ENCODE results near the gene BORCS8. TPM values are rescaled to one million over a fixed set of nuclear protein-coding genes. Genes with fewer than 3 reads are reported as not detected.
"Not testable (repeated sequence)": the region's sequence is repeated elsewhere in the genome, so short reads cannot be mapped to it uniquely, and the experiment has no call there.

Gene BORCS8
- total and polyA plus RNA-seq, 2 of the 13 experiments (the other 11 are each of a cell fraction or from before 2014, with no cell fraction given), result 9.6 to 13.3 TPM

DNA sequence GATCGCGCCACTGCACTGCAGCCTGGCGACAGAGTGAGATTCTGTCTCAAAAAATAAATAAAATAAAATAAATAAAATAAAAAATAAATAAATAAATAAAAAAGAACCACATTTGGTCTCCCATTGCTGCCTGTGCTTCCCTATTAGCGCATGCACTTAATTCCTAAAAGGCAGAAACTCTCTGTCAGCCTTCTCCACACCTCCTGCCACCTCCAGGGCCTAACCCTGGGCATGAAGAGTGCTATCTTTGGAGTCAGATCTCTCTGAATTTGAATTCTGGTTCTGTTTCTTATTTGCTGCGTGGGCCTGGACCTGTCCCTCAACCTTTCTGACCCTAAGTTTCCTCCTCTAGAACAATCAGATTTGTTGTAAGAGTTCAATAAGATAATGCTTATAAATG, 31.1 kb upstream of the BORCS8 start (continued):
- TF ChIP-seq, protein P1, sequence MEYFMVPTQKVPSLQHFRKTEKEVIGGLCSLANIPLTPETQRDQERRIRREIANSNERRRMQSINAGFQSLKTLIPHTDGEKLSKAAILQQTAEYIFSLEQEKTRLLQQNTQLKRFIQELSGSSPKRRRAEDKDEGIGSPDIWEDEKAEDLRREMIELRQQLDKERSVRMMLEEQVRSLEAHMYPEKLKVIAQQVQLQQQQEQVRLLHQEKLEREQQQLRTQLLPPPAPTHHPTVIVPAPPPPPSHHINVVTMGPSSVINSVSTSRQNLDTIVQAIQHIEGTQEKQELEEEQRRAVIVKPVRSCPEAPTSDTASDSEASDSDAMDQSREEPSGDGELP (IDR thresholded peaks at IDR 0.05; ENCODE audit: borderline replicate concordance, low read depth), result no peak
- no peak for TF ChIP-seq NFYB (CRISPR knock-in tag; IDR thresholded peaks at IDR 0.05)
- no peak for TF ChIP-seq ZNF790 (CRISPR knock-in tag; IDR thresholded peaks at IDR 0.05; ENCODE audit: borderline replicate concordance)

GRCh38 chr19:19221000-19221399, 29.0 kb upstream of the BORCS8 start:
- 0 out of 2 replicates have a peak, but pooled peaks have one; percentile 35 for TF ChIP-seq ZNF121 (CRISPR knock-in tag; IDR thresholded peaks at IDR 0.05)
- H3K9me3 ChIP-seq (ENCODE audit: low read length); intact Hi-C loops (cut with micrococcal nuclease; ENCODE audit: unreplicated experiment); H2AFZ ChIP-seq (ENCODE audit: low read length); FAIRE-seq; BruUV-seq (replicated peaks); in situ Hi-C loops (cut with HindIII; ENCODE audit: extremely low pct_ligation_motif_present, low pct_unique_long_range_greater_than_20kb); H3K4me3 ChIP-seq (replicated peaks in 1 of 3; ENCODE audit: insufficient read depth in 1 of 3, low read depth in 2 of 3, low read length in 3 of 3); CTCF ChIA-PET (ENCODE audit: low intra/inter-chr PET ratio, low total read pairs); ATAC-seq; POLR2A ChIA-PET; H3K4me2 ChIP-seq (ENCODE audit: low read depth, low read length); DNase-seq (ENCODE audit: low spot score); H3K36me3 ChIP-seq (replicated peaks in 1 of 2; ENCODE audit: control insufficient read depth in 1 of 2, insufficient read depth in 2 of 2, low read length in 2 of 2); H4K20me1 ChIP-seq (ENCODE audit: insufficient read depth, low read length); H3K9ac ChIP-seq (ENCODE audit: insufficient read depth, low read depth, low read length); H3K79me2 ChIP-seq (ENCODE audit: insufficient read depth, low read length); H3K27ac ChIP-seq (ENCODE audit: extremely low read length, insufficient read depth, low read length): not testable (repeated sequence)
- WGBS (ENCODE audit: low lambda C conversion rate), result 14% methylated on average over 8 of the region's 8 CpGs
- H3K27me3 ChIP-seq (ENCODE audit: control insufficient read depth in 1 of 2, insufficient read depth in 2 of 2, low read length in 2 of 2), result peaks cover 2 to 20% of the 10 kb centered on the region in 2 experiments
- H3K4me1 ChIP-seq (ENCODE audit: insufficient read depth, low read length), result peaks cover 17% of the 10 kb centered on the region

DNA sequence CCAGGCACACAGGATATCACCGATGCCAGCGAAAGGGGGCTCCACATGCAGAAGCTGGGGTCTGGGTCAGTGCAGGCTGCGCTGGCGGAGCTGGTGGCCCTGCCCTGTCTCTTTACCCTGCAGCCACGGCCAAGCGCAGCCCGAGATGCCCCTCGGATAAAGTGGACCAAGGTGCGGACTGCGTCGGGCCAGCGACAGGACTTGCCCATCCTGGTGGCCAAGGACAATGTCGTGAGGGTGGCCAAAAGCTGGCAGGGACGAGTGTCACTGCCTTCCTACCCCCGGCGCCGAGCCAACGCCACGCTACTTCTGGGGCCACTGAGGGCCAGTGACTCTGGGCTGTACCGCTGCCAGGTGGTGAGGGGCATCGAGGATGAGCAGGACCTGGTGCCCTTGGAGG, 27.0 kb upstream of the BORCS8 start:
- Histone ChIP-seq H4K20me1 (ENCODE audit: insufficient read depth, low read length) (no peaks in the 10 kb centered on the region; the same call in 1 of the 2 replicates), H3K27me3 (ENCODE audit: control insufficient read depth in 1 of 2, insufficient read depth in 2 of 2, low read length in 2 of 2) (peaks cover 0 to 12% of the 10 kb centered on the region in 2 experiments), H2AFZ (ENCODE audit: low read length) (no peak overlapping the region), H3K4me2 (ENCODE audit: low read depth, low read length) (no peak overlapping the region), H3K27ac (ENCODE audit: extremely low read length, insufficient read depth, low read length) (no peak overlapping the region), H3K9me3 (ENCODE audit: low read length) (no peaks in the 10 kb centered on the region), H3K9ac (ENCODE audit: insufficient read depth, low read depth, low read length) (no peak overlapping the region), H3K36me3 (replicated peaks in 1 of 2; ENCODE audit: control insufficient read depth in 1 of 2, insufficient read depth in 2 of 2, low read length in 2 of 2) (no peaks in the 10 kb centered on the region), H3K79me2 (ENCODE audit: insufficient read depth, low read length) (no peaks in the 10 kb centered on the region), H3K4me3 (replicated peaks in 1 of 3; ENCODE audit: insufficient read depth in 1 of 3, low read depth in 2 of 3, low read length in 3 of 3) (no peak overlapping the region), H3K4me1 (ENCODE audit: insufficient read depth, low read length) (no peaks in the 10 kb centered on the region)
- TF ChIP-seq ZNF7 (CRISPR knock-in tag; IDR thresholded peaks at IDR 0.05), result no peak
- no peak for TF ChIP-seq ZNF670 (CRISPR knock-in tag; IDR thresholded peaks at IDR 0.05; ENCODE audit: borderline replicate concordance)
- TF ChIP-seq ZNF678 (CRISPR knock-in tag; IDR thresholded peaks at IDR 0.05), result no peak
- TF ChIP-seq PRDM15 (CRISPR knock-in tag; IDR thresholded peaks at IDR 0.05), result no peak
- no peak for TF ChIP-seq THAP7 (CRISPR knock-in tag; IDR thresholded peaks at IDR 0.05)
- TF ChIP-seq ZNF326 (CRISPR knock-in tag; IDR thresholded peaks at IDR 0.05; ENCODE audit: borderline replicate concordance), result no peak
- ATAC-seq, result peak; percentile 25; the same call in 2 of the 3 replicates
- CTCF ChIA-PET (ENCODE audit: low intra/inter-chr PET ratio, low total read pairs), result no interaction called here
- no peak for FAIRE-seq
- POLR2A ChIA-PET, result no interaction called here
- in situ Hi-C loops (cut with HindIII; ENCODE audit: extremely low pct_ligation_motif_present, low pct_unique_long_range_greater_than_20kb), result no loop called here
- intact Hi-C loops (cut with micrococcal nuclease; ENCODE audit: unreplicated experiment), result no loop called here
- no TSS peak for BruUV-seq (replicated peaks)
- 13% methylated on average over 8 of the region's 21 CpGs for WGBS (ENCODE audit: low lambda C conversion rate)
- DNase-seq (ENCODE audit: low spot score), result no peak
